IMR-90 (cell line): ENCODE results near the gene HIKESHI. TPM values are rescaled to one million over a fixed set of nuclear protein-coding genes. Genes with fewer than 3 reads are reported as not detected.

Experiments used
- ATAC-seq: fragments of 200-7000 bp; cut with Tn5 transposase; 2 replicates; pipeline ENCODE4 v1.9.1; 2020; ENCODE audit warnings: low read depth, mild to moderate bottlenecking, moderate library complexity
- BruUV-seq: library from RNA; stranded (reverse); fragments of 400-500 nt; replicated peaks from 2 replicates; lab custom pipeline; 2021; lab: Mats Ljungman, UMichigan
- CTCF ChIA-PET: fragments of 300-600 bp; formaldehyde crosslinking; extraction: SDS; loops from one replicate; lab custom pipeline; 2021; ENCODE audit warnings: antibody characterized with exemption; lab: Yijun Ruan, JAX
- POLR2A ChIA-PET: fragments of 300-600 bp; sonication (Branson Sonifier 250); formaldehyde crosslinking; loops from one replicate; lab custom pipeline; 2022; ENCODE audit warnings: antibody characterized with exemption; ENCODE audit not compliant: unreplicated experiment; lab: Charles Lee
- DNase-seq: peaks from one replicate; pipeline ENCODE4 v3.0.0; 2013
- H2AFZ ChIP-seq: replicated peaks from 2 replicates; pipeline ENCODE3; 2013; ENCODE audit warnings: low read length, mild to moderate bottlenecking; ENCODE audit not compliant: poor library complexity
- H2AK5ac ChIP-seq: 2 replicates; pipeline ENCODE4 v1.6.1; 2013; ENCODE audit warnings: low read depth, low read length, inconsistent platforms
- H2AK9ac ChIP-seq: replicated peaks from 2 replicates; pipeline ENCODE3; 2013; ENCODE audit warnings: mild to moderate bottlenecking, low read depth, low read length, moderate library complexity; ENCODE audit not compliant: poor library complexity
- H2BK120ac ChIP-seq: 2 replicates; pipeline ENCODE4 v1.6.1; 2013; ENCODE audit warnings: low read depth, low read length, inconsistent platforms
- H2BK15ac ChIP-seq: 3 replicates; pipeline ENCODE4 v1.6.1; 2013; ENCODE audit warnings: low read depth, low read length, inconsistent platforms
- H2BK20ac ChIP-seq: 2 replicates; pipeline ENCODE4 v1.6.1; 2013; ENCODE audit warnings: low read depth, mild to moderate bottlenecking, inconsistent platforms, low read length, moderate library complexity
- H2BK5ac ChIP-seq: 2 replicates; pipeline ENCODE4 v1.6.1; 2013; ENCODE audit warnings: mild to moderate bottlenecking, low read depth, low read length, inconsistent platforms; ENCODE audit not compliant: poor library complexity, severe bottlenecking
- H3K14ac ChIP-seq: replicated peaks from 2 replicates; pipeline ENCODE4 v1.6.1; 2013; ENCODE audit warnings: low read depth, low read length, inconsistent platforms
- H3K18ac ChIP-seq: 2 replicates; pipeline ENCODE4 v1.6.1; 2013; ENCODE audit warnings: low read depth, low read length, control low read depth
- H3K23ac ChIP-seq: 2 replicates; pipeline ENCODE4 v1.6.1; 2013; ENCODE audit warnings: low read depth, low read length, inconsistent platforms
- H3K27ac ChIP-seq: 2 replicates; pipeline ENCODE4 v1.5.1; 2013; ENCODE audit warnings: mild to moderate bottlenecking, control low read depth, low read length; ENCODE audit not compliant: insufficient read depth
- H3K27me3 ChIP-seq: 2 replicates; pipeline ENCODE4 v1.6.1; 2013; ENCODE audit warnings: low read length; ENCODE audit not compliant: control insufficient read depth, insufficient read depth
- H3K36me3 ChIP-seq: 2 replicates; pipeline ENCODE4 v1.6.1; 2013; ENCODE audit warnings: low read length, mixed read lengths; ENCODE audit not compliant: control insufficient read depth, insufficient read depth
- H3K4ac ChIP-seq: 2 replicates; pipeline ENCODE4 v1.6.1; 2013; ENCODE audit warnings: low read depth, low read length, inconsistent platforms
- H3K4me1 ChIP-seq: 2 replicates; pipeline ENCODE4 v1.6.1; 2013; ENCODE audit warnings: low read length, mixed read lengths; ENCODE audit not compliant: control insufficient read depth, insufficient read depth
- H3K4me2 ChIP-seq: 2 replicates; pipeline ENCODE4 v1.6.1; 2013; ENCODE audit warnings: low read depth, mild to moderate bottlenecking, control low read depth, low read length, moderate library complexity
- H3K4me3 ChIP-seq: 2 replicates; pipeline ENCODE4 v1.5.1; 2013; ENCODE audit warnings: low read depth, mild to moderate bottlenecking, control low read depth, low read length, moderate library complexity; ENCODE audit not compliant: insufficient read depth
- H3K56ac ChIP-seq: 2 replicates; pipeline ENCODE4 v1.6.1; 2013; ENCODE audit warnings: low read length, inconsistent platforms; ENCODE audit not compliant: insufficient read depth; ENCODE audit errors: extremely low read depth
- H3K79me1 ChIP-seq, 2 experiments: 2 replicates each; pipeline ENCODE4 v1.6.1; 2013; ENCODE audit warnings: low read length in 2 of 2, inconsistent platforms in 1 of 2, low read depth in 1 of 2
- H3K9ac ChIP-seq: 2 replicates; pipeline ENCODE4 v1.6.1; 2013; ENCODE audit warnings: low read depth, low read length, control low read depth
- H3K9me1 ChIP-seq: 2 replicates; pipeline ENCODE4 v1.6.1; 2013; ENCODE audit warnings: low read length, inconsistent platforms; ENCODE audit not compliant: insufficient read depth
- H3K9me3 ChIP-seq: 2 replicates; pipeline ENCODE4 v1.6.1; 2013; ENCODE audit warnings: low read length; ENCODE audit not compliant: control insufficient read depth, insufficient read depth
- H4K20me1 ChIP-seq: 2 replicates; pipeline ENCODE4 v1.6.1; 2013; ENCODE audit warnings: low read length, inconsistent platforms; ENCODE audit not compliant: insufficient read depth
- H4K5ac ChIP-seq: 2 replicates; pipeline ENCODE4 v1.6.1; 2013; ENCODE audit warnings: mild to moderate bottlenecking, low read depth, low read length, control low read depth
- H4K8ac ChIP-seq, 2 experiments: 2 replicates each; pipeline ENCODE4 v1.6.1; 2013; ENCODE audit warnings: low read depth in 2 of 2, low read length in 2 of 2, control low read depth in 1 of 2, inconsistent platforms in 1 of 2
- H4K91ac ChIP-seq: 2 replicates; pipeline ENCODE4 v1.6.1; 2013; ENCODE audit warnings: low read depth, low read length, inconsistent platforms; ENCODE audit not compliant: insufficient read depth
- BHLHE40 ChIP-seq: fragments of 150-350 bp; IDR thresholded peaks from 2 replicates; pipeline ENCODE4 v1.6.1; 2016; ENCODE audit warnings: mild to moderate bottlenecking, low read depth, low read length
- CHD1 ChIP-seq: IDR thresholded peaks from 2 replicates; pipeline ENCODE4 v1.6.1; 2012; ENCODE audit warnings: low read depth, low read length, improper control_type of control experiment
- CTCF ChIP-seq: conservative IDR thresholded peaks from 2 replicates; pipeline ENCODE4 v1.5.1; 2012; ENCODE audit warnings: mild to moderate bottlenecking, low read depth, low read length, improper control_type of control experiment
- MAZ ChIP-seq: IDR thresholded peaks from 2 replicates; pipeline ENCODE4 v1.6.1; 2012; ENCODE audit warnings: low read depth, mild to moderate bottlenecking, low read length, improper control_type of control experiment, moderate library complexity, borderline replicate concordance
- MXI1 ChIP-seq: IDR thresholded peaks from 2 replicates; pipeline ENCODE4 v1.6.1; 2012; ENCODE audit warnings: low read depth, mild to moderate bottlenecking, low read length, moderate library complexity, borderline replicate concordance
- POLR2A ChIP-seq: IDR thresholded peaks from 2 replicates; pipeline ENCODE4 v1.6.1; 2012; ENCODE audit warnings: mild to moderate bottlenecking, low read depth, low read length
- RCOR1 ChIP-seq: IDR thresholded peaks from 2 replicates; pipeline ENCODE4 v1.6.1; 2012; ENCODE audit warnings: mild to moderate bottlenecking, low read length, improper control_type of control experiment; ENCODE audit not compliant: insufficient replicate concordance
- SMC3 ChIP-seq: fragments of 150-350 bp; IDR thresholded peaks from 2 replicates; pipeline ENCODE4 v1.6.1; 2016; ENCODE audit warnings: low read depth, mild to moderate bottlenecking, antibody characterized with exemption, low read length, moderate library complexity
- WGBS, 2 experiments: methylation state at CpG; one replicate each; pipeline versions ENCODE4 v1.1.5 to v1.1.7; 2013; ENCODE audit warnings: missing lambda C conversion rate in 2 of 2; ENCODE audit not compliant: insufficient read length in 1 of 2; ENCODE audit errors: extremely low coverage in 2 of 2; 5-methylcytosine and 5-hydroxymethylcytosine counted together
- dilution Hi-C: fragments of 300-500 bp; cut with HindIII; formaldehyde crosslinking; loops from one replicate; pipeline ENCODE4 v1.14.3; 2018; ENCODE audit warnings: low sequenced_read_pairs; ENCODE audit not compliant: unreplicated experiment
- in situ Hi-C: fragments of 300-500 bp; cut with MboI; formaldehyde crosslinking; loops from 3 replicates; pipeline ENCODE4 v1.14.3; 2019; ENCODE audit warnings: low sequenced_read_pairs, inconsistent platforms, mixed read lengths
- intact Hi-C: fragments of 100-400 bp; cut with micrococcal nuclease; formaldehyde crosslinking; loops from 2 replicates; pipeline ENCODE4 v1.10.0; 2022
- polyA plus RNA-seq, 3 experiments: library from polyadenylated mRNA; depleted of rRNA; stranded (reverse); fragments of >200 nt; gene quantifications; 2 replicates each; pipeline ENCODE4 v1.2.3, GENCODE V29; 2012; ENCODE audit warnings: low replicate concordance in 1 of 3
- total RNA-seq: library from RNA; depleted of rRNA; stranded (reverse); fragments of >200 nt; gene quantifications from 2 replicates; pipeline ENCODE4 v1.2.3, GENCODE V29; 2012

HIKESHI gene
- total and polyA plus RNA-seq, 2 of the 4 experiments (the other 2 are of a cell fraction), result 49.4 to 73.5 TPM

GRCh38 chr11:86390487-86390886 lies 88.4 kb downstream of the HIKESHI start:
- H3K79me1 ChIP-seq, result no peaks in the 10 kb centered on the region
- H3K4ac ChIP-seq, result no peak overlapping the region
- no peak overlapping the region for H3K56ac ChIP-seq
- no peak overlapping the region for H2BK20ac ChIP-seq
- intact Hi-C loops, result no loop called here
- H4K5ac ChIP-seq, result no peak overlapping the region
- no TSS peak for BruUV-seq
- no peak overlapping the region for H2BK120ac ChIP-seq
- TF ChIP-seq CHD1 (no peak), MAZ (no peak), SMC3 (no peak), BHLHE40 (no peak), MXI1 (no peak), RCOR1 (no peak), POLR2A (no peak), CTCF (no peak)
- DNase-seq (no peak), ATAC-seq (no peak)
- H3K9me3 ChIP-seq, result no peaks in the 10 kb centered on the region
- H2AK5ac ChIP-seq, result no peak overlapping the region
- in situ Hi-C loops, result no loop called here
- no peak overlapping the region for H4K8ac ChIP-seq
- H3K23ac ChIP-seq, result no peak overlapping the region
- H3K4me2 ChIP-seq, result no peak overlapping the region
- no peaks in the 10 kb centered on the region for H4K20me1 ChIP-seq
- no peak overlapping the region for H3K14ac ChIP-seq
- POLR2A ChIA-PET, result no interaction called here
- H3K4me1 ChIP-seq, result peaks cover 9% of the 10 kb centered on the region
- H2BK5ac ChIP-seq, result no peak overlapping the region
- no peak overlapping the region for H3K18ac ChIP-seq
- H2AK9ac ChIP-seq, result no peak overlapping the region
- H3K27me3 ChIP-seq, result no peaks in the 10 kb centered on the region
- H3K27ac ChIP-seq, result no peak overlapping the region
- no peaks in the 10 kb centered on the region for H3K9me1 ChIP-seq
- WGBS, 2 experiments, result 92% methylated on average over 2 of the region's 3 CpGs; no CpG with 5 or more reads in 1 of the 2 experiments
- H3K4me3 ChIP-seq, result no peak overlapping the region
- no peak overlapping the region for H3K9ac ChIP-seq
- H2BK15ac ChIP-seq, result no peak overlapping the region
- dilution Hi-C loops, result no loop called here
- H4K91ac ChIP-seq, result no peak overlapping the region
- H3K36me3 ChIP-seq, result no peaks in the 10 kb centered on the region
- CTCF ChIA-PET, result no interaction called here
- no peak overlapping the region for H2AFZ ChIP-seq
